ENCODE data around the gene OAS3. TPM values are rescaled to one million over a fixed set of nuclear protein-coding genes. Genes with fewer than 3 reads are reported as not detected.
"Not testable (repeated sequence)": the region's sequence is repeated elsewhere in the genome, so short reads cannot be mapped to it uniquely, and the experiment has no call there.

The OAS3 gene
- total and polyA plus RNA-seq, 3 donors from 2014 or later = 6.9 to 11.5 (median 8.5) TPM

- H3K27ac ChIP-seq = no peak overlapping the region
- intact Hi-C loops (cut with DNase I; ENCODE audit: low total_unique reads) = no loop called here
- 25 to 28% methylated on average over 7 of the region's 7 CpGs for WGBS, 2 donors
These were observed 13.3 kb upstream of the OAS3 start for GRCh38 chr12:112924986-112925385.

GRCh38 chr12:112926416-112927033, 11.7 kb upstream of the OAS3 start:
- intact Hi-C loops (cut with DNase I; ENCODE audit: low total_unique reads); H3K27me3 ChIP-seq; H3K9me3 ChIP-seq; H3K4me3 ChIP-seq; DNase-seq; H3K27ac ChIP-seq; H3K4me1 ChIP-seq; H3K36me3 ChIP-seq (ENCODE audit: low read depth, missing control alignments): not testable (repeated sequence)
- 73 to 82% methylated on average over 7 of the region's 7 CpGs for WGBS, 2 donors

More at GRCh38 chr12:112924986-112925385, 13.3 kb upstream of the OAS3 start:
- Histone ChIP-seq H3K9me3 (no peaks in the 10 kb centered on the region), H3K36me3 (ENCODE audit: low read depth, missing control alignments) (no peaks in the 10 kb centered on the region), H3K27me3 (no peaks in the 10 kb centered on the region), H3K4me3 (no peak overlapping the region), H3K4me1 (peaks cover 5% of the 10 kb centered on the region)
- DNase-seq = no peak
- TF ChIP-seq POLR2A (IDR thresholded peaks at IDR 0.05) (no peak), CTCF (IDR thresholded peaks at IDR 0.05) (no peak)

- TF ChIP-seq POLR2A (IDR thresholded peaks at IDR 0.05) (no peak), CTCF (IDR thresholded peaks at IDR 0.05) (no peak)
- Histone ChIP-seq H3K4me1 (peaks cover 5% of the 10 kb centered on the region), H3K9me3 (no peaks in the 10 kb centered on the region), H3K27me3 (no peaks in the 10 kb centered on the region), H3K4me3 (no peak overlapping the region), H3K36me3 (ENCODE audit: low read depth, missing control alignments) (no peaks in the 10 kb centered on the region), H3K27ac (no peak overlapping the region)
- intact Hi-C loops (cut with DNase I; ENCODE audit: low total_unique reads) = no loop called here
- no peak for DNase-seq
- 64 to 81% methylated on average over 3 of the region's 3 CpGs for WGBS, 2 donors
These were observed 10.8 kb upstream of the OAS3 start for GRCh38 chr12:112927475-112927874.

GRCh38 chr12:112927925-112928324, 10.3 kb upstream of the OAS3 start:
- no peak for DNase-seq
- Histone ChIP-seq H3K9me3 (no peaks in the 10 kb centered on the region), H3K4me3 (no peak overlapping the region), H3K27me3 (no peaks in the 10 kb centered on the region), H3K36me3 (ENCODE audit: low read depth, missing control alignments) (no peaks in the 10 kb centered on the region), H3K27ac (no peak overlapping the region), H3K4me1 (peaks cover 5% of the 10 kb centered on the region)
- WGBS, 2 donors = 53 to 79% methylated on average over 2 of the region's 2 CpGs
- no peak for TF ChIP-seq CTCF (IDR thresholded peaks at IDR 0.05)
- no peak for TF ChIP-seq POLR2A (IDR thresholded peaks at IDR 0.05)
- intact Hi-C loops (cut with DNase I; ENCODE audit: low total_unique reads) = no loop called here

- Histone ChIP-seq H3K4me1 (peaks cover 5% of the 10 kb centered on the region), H3K9me3 (no peaks in the 10 kb centered on the region), H3K27ac (no peak overlapping the region), H3K36me3 (ENCODE audit: low read depth, missing control alignments) (no peaks in the 10 kb centered on the region), H3K27me3 (no peaks in the 10 kb centered on the region), H3K4me3 (no peak overlapping the region)
- WGBS, 2 donors = 80 to 85% methylated on average over 1 of the region's 1 CpG
- DNase-seq = no peak
- TF ChIP-seq POLR2A (IDR thresholded peaks at IDR 0.05) (no peak), CTCF (IDR thresholded peaks at IDR 0.05) (no peak)
- intact Hi-C loops (cut with DNase I; ENCODE audit: low total_unique reads) = no loop called here
These were observed 9.3 kb upstream of the OAS3 start for GRCh38 chr12:112928978-112929377.

Measured in testis (tissue), 3 donors.